Ishikawa (cell line): ENCODE measurements around the gene LITAF.

ENCODE experiments used
- CEBPB ChIP-seq: IDR thresholded peaks from 2 replicates; pipeline ENCODE4 v1.6.1; 2012
- CREB1 ChIP-seq: IDR thresholded peaks from 2 replicates; pipeline ENCODE4 v1.6.1; 2012; ENCODE audit warnings: low read depth
- EGR1 ChIP-seq: IDR thresholded peaks from 2 replicates; pipeline ENCODE4 v1.6.1; 2012
- EP300 ChIP-seq: IDR thresholded peaks from 2 replicates; pipeline ENCODE4 v1.6.1; 2012; ENCODE audit warnings: borderline replicate concordance
- FOXM1 ChIP-seq: IDR thresholded peaks from 2 replicates; pipeline ENCODE4 v1.6.1; 2012; ENCODE audit warnings: low read depth, borderline replicate concordance
- MAX ChIP-seq: IDR thresholded peaks from 2 replicates; pipeline ENCODE4 v1.6.1; 2012
- NFIC ChIP-seq: IDR thresholded peaks from 2 replicates; pipeline ENCODE4 v1.6.1; 2012
- RAD21 ChIP-seq: IDR thresholded peaks from 2 replicates; pipeline ENCODE4 v1.6.1; 2012; ENCODE audit warnings: low read depth
- REST ChIP-seq: IDR thresholded peaks from 2 replicates; pipeline ENCODE4 v1.6.1; 2012; ENCODE audit warnings: low read depth, mild to moderate bottlenecking
- TAF1 ChIP-seq: IDR thresholded peaks from 2 replicates; pipeline ENCODE4 v1.6.1; 2012; ENCODE audit warnings: low read depth, mild to moderate bottlenecking
- TCF12 ChIP-seq: IDR thresholded peaks from 2 replicates; pipeline ENCODE4 v1.6.1; 2012; ENCODE audit warnings: low read depth
- TEAD4 ChIP-seq: IDR thresholded peaks from 2 replicates; pipeline ENCODE4 v1.6.1; 2012
- YY1 ChIP-seq: IDR thresholded peaks from 2 replicates; pipeline ENCODE4 v1.6.1; 2012; ENCODE audit warnings: low read depth
- ZBTB7A ChIP-seq: IDR thresholded peaks from 2 replicates; pipeline ENCODE4 v1.6.1; 2012; ENCODE audit warnings: low read depth
- TF ChIP-seq, protein P1 (sequence below): IDR thresholded peaks from 2 replicates; pipeline ENCODE4 v1.6.1; 2012

LITAF gene

DNA sequence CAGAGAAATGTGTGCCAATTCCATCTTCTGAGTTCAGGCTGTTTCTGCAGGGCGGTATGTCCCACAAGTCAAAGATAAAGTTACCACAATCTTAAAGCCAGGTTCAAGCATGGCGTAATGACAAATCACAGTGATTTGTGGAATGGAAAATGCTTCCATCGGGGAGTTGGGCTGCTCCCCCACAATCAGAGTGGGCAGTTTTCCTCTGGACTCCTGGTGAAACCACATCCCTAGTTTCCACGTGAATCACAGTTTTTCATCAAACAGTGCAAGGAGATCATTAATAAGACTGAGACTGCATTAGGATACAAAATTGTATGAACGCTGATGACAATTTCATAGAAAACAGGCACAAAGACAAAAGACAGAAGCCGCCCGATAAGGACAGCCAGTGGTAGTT, 3.6 kb downstream of the LITAF start:
- no peak for TF ChIP-seq EGR1
- no peak for TF ChIP-seq TEAD4
- no peak for TF ChIP-seq ZBTB7A
- no peak for TF ChIP-seq REST
- no peak for TF ChIP-seq CEBPB
- TF ChIP-seq FOXM1: no peak
- TF ChIP-seq TAF1: no peak
- TF ChIP-seq EP300: no peak
- TF ChIP-seq CREB1: no peak
- no peak for TF ChIP-seq MAX
- TF ChIP-seq, protein P1, sequence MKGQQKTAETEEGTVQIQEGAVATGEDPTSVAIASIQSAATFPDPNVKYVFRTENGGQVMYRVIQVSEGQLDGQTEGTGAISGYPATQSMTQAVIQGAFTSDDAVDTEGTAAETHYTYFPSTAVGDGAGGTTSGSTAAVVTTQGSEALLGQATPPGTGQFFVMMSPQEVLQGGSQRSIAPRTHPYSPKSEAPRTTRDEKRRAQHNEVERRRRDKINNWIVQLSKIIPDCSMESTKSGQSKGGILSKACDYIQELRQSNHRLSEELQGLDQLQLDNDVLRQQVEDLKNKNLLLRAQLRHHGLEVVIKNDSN: no peak
- no peak for TF ChIP-seq YY1
- no peak for TF ChIP-seq TCF12

GRCh38 chr16:11582157-11582814, 4.4 kb downstream of the LITAF start:
- TF ChIP-seq RAD21 (no peak), CREB1 (no peak), FOXM1 (no peak), EP300 (no peak), ZBTB7A (no peak), REST (no peak), YY1 (no peak), CEBPB (no peak), EGR1 (no peak), TAF1 (no peak), TEAD4 (no peak), MAX (no peak), TCF12 (no peak), NFIC (no peak)
- TF ChIP-seq, protein P1: no peak

GRCh38 chr16:11581678-11582077, 5.0 kb downstream of the LITAF start:
- no peak for TF ChIP-seq EGR1
- no peak for TF ChIP-seq EP300
- no peak for TF ChIP-seq MAX
- no peak for TF ChIP-seq FOXM1
- TF ChIP-seq, protein P1: no peak
- no peak for TF ChIP-seq YY1
- TF ChIP-seq REST: no peak
- no peak for TF ChIP-seq NFIC
- TF ChIP-seq CEBPB: no peak
- TF ChIP-seq ZBTB7A: no peak
- no peak for TF ChIP-seq TCF12
- no peak for TF ChIP-seq CREB1
- no peak for TF ChIP-seq RAD21
- TF ChIP-seq TAF1: no peak
